NT2/D1 (cell line): ENCODE measurements around the gene GPA33.
"Not testable (repeated sequence)": the region's sequence is repeated elsewhere in the genome, so short reads cannot be mapped to it uniquely, and the experiment has no call there.

Experiments
- DNase-seq: peaks from one replicate; pipeline ENCODE4 v3.0.0-alpha.2; 2011; ENCODE audit warnings: low read depth, low spot score
- H3K27me3 ChIP-seq: 2 replicates; pipeline ENCODE4 v1.6.0; 2011; ENCODE audit warnings: mild to moderate bottlenecking; ENCODE audit not compliant: insufficient read length, insufficient read depth
- H3K36me3 ChIP-seq: 2 replicates; pipeline ENCODE4 v1.6.1; 2011; ENCODE audit warnings: mild to moderate bottlenecking, low read length, mixed read lengths; ENCODE audit not compliant: insufficient read depth, insufficient read length
- H3K4me1 ChIP-seq: 2 replicates; pipeline ENCODE4 v1.5.1; 2011; ENCODE audit not compliant: insufficient read depth, insufficient read length
- H3K4me3 ChIP-seq: 2 replicates; pipeline ENCODE4 v1.5.1; 2011; ENCODE audit warnings: low read depth; ENCODE audit not compliant: insufficient read length
- H3K9ac ChIP-seq: 2 replicates; pipeline ENCODE4 v1.6.0; 2011; ENCODE audit warnings: low read depth; ENCODE audit not compliant: insufficient read length
- H3K9me3 ChIP-seq: 2 replicates; pipeline ENCODE4 v1.5.1; 2011; ENCODE audit warnings: mild to moderate bottlenecking, low read length; ENCODE audit not compliant: insufficient read depth
- SUZ12 ChIP-seq: IDR thresholded peaks from 2 replicates; pipeline ENCODE4 v1.6.1; 2011; ENCODE audit not compliant: insufficient read length, insufficient read depth; ENCODE audit errors: extremely low read depth
- YY1 ChIP-seq: IDR thresholded peaks from 2 replicates; pipeline ENCODE4 v1.6.1; 2011; ENCODE audit not compliant: insufficient read length, insufficient read depth
- ZNF274 ChIP-seq: IDR thresholded peaks from 2 replicates; pipeline ENCODE4 v1.6.1; 2011; ENCODE audit warnings: mild to moderate bottlenecking, low read depth, low read length

The GPA33 gene

DNA sequence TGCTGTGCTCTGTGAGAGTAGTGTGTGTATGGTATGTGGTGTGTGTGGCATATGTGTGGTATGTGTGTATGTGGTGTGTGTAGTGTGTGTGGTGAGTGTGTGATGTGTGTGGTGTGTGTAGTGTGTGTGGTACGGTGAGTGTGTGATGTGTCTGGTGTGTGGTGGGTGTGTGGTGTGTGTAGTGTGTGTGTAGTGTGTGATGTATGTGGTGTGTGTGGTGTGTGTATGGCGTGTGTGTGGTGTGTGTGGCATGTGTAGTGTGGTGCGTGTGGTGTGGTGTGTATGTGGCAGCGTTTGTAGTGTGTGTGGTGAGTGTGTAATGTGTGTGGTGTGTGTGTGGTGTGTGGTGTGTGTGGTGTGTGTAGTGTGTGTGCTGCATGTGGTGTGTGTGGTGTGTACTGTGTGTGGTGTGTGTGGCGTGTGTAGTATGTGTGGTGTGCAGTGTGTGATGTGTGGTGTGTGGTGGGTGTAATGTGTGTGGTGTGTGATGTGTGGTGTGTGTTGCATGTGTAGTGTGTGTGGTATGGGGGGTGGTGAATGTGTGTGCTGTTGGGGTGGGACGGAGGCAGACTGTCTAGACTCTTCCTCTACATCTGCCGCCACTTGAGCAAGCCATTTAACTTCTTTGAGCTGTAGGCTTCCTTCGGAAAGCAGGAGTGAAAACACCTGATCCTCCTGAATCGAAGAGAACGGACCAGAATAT, 33.5 kb downstream of the GPA33 start:
- no peak overlapping the region for H3K4me3 ChIP-seq
- TF ChIP-seq ZNF274 (no peak), SUZ12 (no peak), YY1 (no peak)
- DNase-seq = no peak
- no peaks in the 10 kb centered on the region for H3K27me3 ChIP-seq
- no peak overlapping the region for H3K9ac ChIP-seq
- peaks cover 7% of the 10 kb centered on the region for H3K36me3 ChIP-seq
- H3K9me3 ChIP-seq = peaks cover 9% of the 10 kb centered on the region; the same call in 1 of the 2 replicates
- peaks cover 7% of the 10 kb centered on the region for H3K4me1 ChIP-seq

GRCh38 chr1:167054946-167055630, 35.1 kb downstream of the GPA33 start:
- DNase-seq = no peak
- Histone ChIP-seq H3K4me3 (no peak overlapping the region), H3K27me3 (no peaks in the 10 kb centered on the region), H3K9me3 (peaks cover 9% of the 10 kb centered on the region; the same call in 1 of the 2 replicates), H3K9ac (no peak overlapping the region), H3K36me3 (peaks cover 7% of the 10 kb centered on the region), H3K4me1 (peaks cover 7% of the 10 kb centered on the region)
- TF ChIP-seq ZNF274 = no peak
- TF ChIP-seq SUZ12 = no peak
- TF ChIP-seq YY1 = no peak

DNA sequence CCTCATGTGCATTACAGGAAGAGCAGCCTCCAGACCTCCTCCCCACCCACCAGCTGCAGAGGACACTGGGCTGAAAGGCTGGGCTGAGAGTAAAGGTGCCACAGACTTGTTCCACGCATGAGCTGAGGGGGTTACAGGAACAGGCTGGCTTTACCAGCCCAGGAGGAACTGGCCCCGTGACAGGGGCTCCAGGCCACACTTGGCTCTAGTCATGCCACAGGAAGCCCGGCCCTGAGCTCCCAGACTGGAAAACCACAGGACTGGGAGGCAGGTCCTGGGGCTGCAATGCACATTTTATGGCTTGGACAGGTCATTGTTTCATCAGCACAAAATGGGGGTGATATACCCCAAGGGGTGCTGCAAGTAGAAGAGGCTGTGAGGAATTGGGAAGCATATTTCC, 35.6 kb downstream of the GPA33 start:
- Histone ChIP-seq H3K27me3 (no peaks in the 10 kb centered on the region), H3K4me3 (no peak overlapping the region), H3K36me3 (peaks cover 7% of the 10 kb centered on the region), H3K9ac (no peak overlapping the region), H3K4me1 (peaks cover 7% of the 10 kb centered on the region), H3K9me3 (peaks cover 6% of the 10 kb centered on the region; the same call in 1 of the 2 replicates)
- no peak for DNase-seq
- no peak for TF ChIP-seq ZNF274
- no peak for TF ChIP-seq SUZ12
- TF ChIP-seq YY1 = no peak

- Histone ChIP-seq H3K9ac (no peak overlapping the region), H3K4me3 (no peak overlapping the region), H3K36me3 (peaks cover 7% of the 10 kb centered on the region), H3K9me3 (0 out of 2 replicates have a peak, but pooled peaks cover 5% of the 10 kb centered on the region), H3K27me3 (no peaks in the 10 kb centered on the region), H3K4me1 (peaks cover 7% of the 10 kb centered on the region)
- no peak for TF ChIP-seq ZNF274
- TF ChIP-seq YY1 = no peak
- no peak for TF ChIP-seq SUZ12
- peak; percentile 57 for DNase-seq
Measured at GRCh38 chr1:167052389-167052788, 37.8 kb downstream of the GPA33 start.

- H3K27me3 ChIP-seq = no peaks in the 10 kb centered on the region
- 0 out of 2 replicates have a peak, but pooled peaks cover 6% of the 10 kb centered on the region for H3K9me3 ChIP-seq
- DNase-seq = no peak
- peaks cover 7% of the 10 kb centered on the region for H3K36me3 ChIP-seq
- H3K4me1 ChIP-seq = peaks cover 5% of the 10 kb centered on the region
- no peak overlapping the region for H3K4me3 ChIP-seq
- H3K9ac ChIP-seq = no peak overlapping the region
- no peak for TF ChIP-seq ZNF274
- TF ChIP-seq SUZ12 = no peak
- no peak for TF ChIP-seq YY1
Measured at GRCh38 chr1:167051907-167052306, 38.3 kb downstream of the GPA33 start.

DNA sequence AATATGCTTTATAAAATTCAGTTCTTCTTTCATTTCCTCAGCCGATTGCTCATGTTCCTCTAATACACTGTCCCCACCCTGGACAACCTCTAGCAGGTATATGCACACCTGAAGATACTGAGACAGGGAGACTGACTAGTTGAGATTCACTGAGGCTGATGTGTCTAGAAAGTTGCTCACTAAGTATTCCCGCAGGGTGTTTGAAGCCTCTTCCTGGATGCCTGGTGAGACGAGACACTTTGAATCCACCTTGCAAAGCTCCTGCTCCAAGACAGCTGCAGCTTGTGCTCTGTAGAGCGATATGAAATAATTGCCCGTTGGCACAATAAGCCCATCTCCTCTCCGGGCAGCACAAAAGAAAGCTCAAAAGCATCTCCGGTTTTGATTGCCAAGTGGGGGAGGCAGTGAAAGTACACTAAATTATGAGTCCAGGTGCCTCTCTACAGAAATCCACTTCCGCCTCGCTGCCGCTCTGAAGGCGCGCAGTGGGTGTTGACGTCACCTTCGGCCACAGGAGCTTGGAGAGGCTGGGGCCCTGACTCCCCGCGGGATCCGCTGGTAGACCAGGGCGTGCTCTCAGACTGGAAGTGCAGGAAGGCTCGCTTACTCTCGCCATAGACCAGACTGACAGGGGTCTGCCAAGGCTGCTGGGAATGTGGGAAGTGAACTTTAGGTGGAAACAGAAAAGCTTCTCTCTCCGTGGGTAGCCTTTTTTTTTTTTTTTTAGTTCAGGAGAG, 46.3 kb downstream of the GPA33 start:
- H3K4me1 ChIP-seq = no peaks in the 10 kb centered on the region
- H3K36me3 ChIP-seq = no peaks in the 10 kb centered on the region
- TF ChIP-seq YY1 (no peak), ZNF274 (no peak), SUZ12 (no peak)
- no peak overlapping the region for H3K9ac ChIP-seq
- DNase-seq = no peak
- H3K4me3 ChIP-seq = no peak overlapping the region
- 0 out of 2 replicates have a peak, but pooled peaks cover 6% of the 10 kb centered on the region for H3K9me3 ChIP-seq
- H3K27me3 ChIP-seq = no peaks in the 10 kb centered on the region

GRCh38 chr1:167033646-167034045, 56.5 kb downstream of the GPA33 start:
- Histone ChIP-seq H3K9me3 (peaks cover 14% of the 10 kb centered on the region), H3K4me1 (no peaks in the 10 kb centered on the region), H3K9ac (no peak overlapping the region), H3K4me3 (no peak overlapping the region), H3K36me3 (no peaks in the 10 kb centered on the region), H3K27me3 (no peaks in the 10 kb centered on the region)
- TF ChIP-seq ZNF274 (no peak), YY1 (no peak), SUZ12 (no peak)
- no peak for DNase-seq

- not testable (repeated sequence) for DNase-seq, H3K9ac ChIP-seq, H3K4me3 ChIP-seq, H3K36me3 ChIP-seq, H3K27me3 ChIP-seq, H3K4me1 ChIP-seq
- peaks cover 26% of the 10 kb centered on the region for H3K9me3 ChIP-seq
Measured at GRCh38 chr1:167029553-167029952, 60.6 kb downstream of the GPA33 start.
